GM04503 (cell line): ENCODE results near the gene MVB12A.
A peak's percentile ranks its signal among the peaks of the same experiment; 100 is the strongest.

Source experiments
- DNase-seq: peaks from one replicate; pipeline ENCODE4 v3.0.0-alpha.2; 2012; ENCODE audit warnings: low read depth

Gene MVB12A

GRCh38 chr19:17471410-17472125, 51.7 kb downstream of the MVB12A start:
- DNase-seq, result no peak

- peak; percentile 66 for DNase-seq
Measured at GRCh38 chr19:17473041-17473440, 53.2 kb downstream of the MVB12A start.
